Renal pelvis (tissue), 12 donors: Measurements from ENCODE around the gene DHDH. TPM values are rescaled to one million over a fixed set of nuclear protein-coding genes. Genes with fewer than 3 reads are reported as not detected.
"Not testable (repeated sequence)": the region's sequence is repeated elsewhere in the genome, so short reads cannot be mapped to it uniquely, and the experiment has no call there.

ENCODE experiments used
- DNase-seq: peaks from one replicate; pipeline ENCODE4 v3.0.0-alpha.2; 2013
- long read RNA-seq, 16 experiments: transcript quantifications; one replicate each; lab custom pipeline, GENCODE V29; 2026
- polyA plus RNA-seq, 3 donors: library from polyadenylated mRNA; unstranded; fragments of 120-200 nt; gene quantifications; one replicate each; pipeline ENCODE4 v1.2.1, GENCODE V29; 2013; ENCODE audit not compliant: insufficient read length in 3 of 3

Gene DHDH
- polyA plus RNA-seq, result 10 to 100 TPM in 1 of 3 donors, 1 to 10 TPM in 2; 8.5 to 11.6 (median 9.7) TPM
- long read RNA-seq, donor 1, transcript DHDH-201 (7 exons, 1,081 nt), result major isoform, 9 of 9 reads
- long read RNA-seq, donor 1, partial matches to known transcripts, result 0 of 9 reads
- long read RNA-seq, donor 1, other reads (novel, unspliced or antisense), result 0 of 9 reads
- long read RNA-seq, donor 2, transcript DHDH-201 (7 exons, 1,081 nt), result major isoform, 15 of 15 reads
- long read RNA-seq, donor 2, partial matches to known transcripts, result 0 of 15 reads
- long read RNA-seq, donor 2, other reads (novel, unspliced or antisense), result 0 of 15 reads
- long read RNA-seq, donor 3, partial matches to known transcripts, result 0 of 3 reads
- long read RNA-seq, donor 3, other reads (novel, unspliced or antisense), result 0 of 3 reads
- long read RNA-seq, donor 4, transcript DHDH-202 (5 exons, 715 nt), result major isoform, 9 of 9 reads
- long read RNA-seq, donor 4, partial matches to known transcripts, result 0 of 9 reads
- long read RNA-seq, donor 4, other reads (novel, unspliced or antisense), result 0 of 9 reads
- long read RNA-seq, donor 5, transcript DHDH-201 (7 exons, 1,081 nt), result major isoform, 5 of 5 reads
- long read RNA-seq, donor 5, partial matches to known transcripts, result 0 of 5 reads
- long read RNA-seq, donor 5, other reads (novel, unspliced or antisense), result 0 of 5 reads
- long read RNA-seq, donor 6, transcript DHDH-201 (7 exons, 1,081 nt), result major isoform, 7 of 7 reads
- long read RNA-seq, donor 6, partial matches to known transcripts, result 0 of 7 reads
- long read RNA-seq, donor 6, other reads (novel, unspliced or antisense), result 0 of 7 reads
- long read RNA-seq, donor 7, transcript DHDH-201 (7 exons, 1,081 nt), result major isoform, 7 of 7 reads
- long read RNA-seq, donor 7, partial matches to known transcripts, result 0 of 7 reads
- long read RNA-seq, donor 7, other reads (novel, unspliced or antisense), result 0 of 7 reads
- long read RNA-seq, donor 8, result 0 reads
- long read RNA-seq, donor 9, transcript DHDH-201 (7 exons, 1,081 nt), result major isoform, 11 of 13 reads
- long read RNA-seq, donor 9, partial matches to known transcripts, result 0 of 13 reads
- long read RNA-seq, donor 9, other reads (novel, unspliced or antisense), result 0 of 13 reads
- long read RNA-seq, donor 10, partial matches to known transcripts, result 0 of 3 reads
- long read RNA-seq, donor 10, other reads (novel, unspliced or antisense), result 0 of 3 reads
- long read RNA-seq, donor 11, partial matches to known transcripts, result 0 of 2 reads
- long read RNA-seq, donor 11, other reads (novel, unspliced or antisense), result 0 of 2 reads
- long read RNA-seq, donor 12, transcript DHDH-202 (5 exons, 715 nt), result major isoform, 5 of 5 reads
- long read RNA-seq, donor 12, partial matches to known transcripts, result 0 of 5 reads
- long read RNA-seq, donor 12, other reads (novel, unspliced or antisense), result 0 of 5 reads
- long read RNA-seq, donor 13, partial matches to known transcripts, result 0 of 1 reads
- long read RNA-seq, donor 13, other reads (novel, unspliced or antisense), result 0 of 1 reads
- long read RNA-seq, donor 14, result 0 reads
- long read RNA-seq, donor 15, transcript DHDH-201 (7 exons, 1,081 nt), result major isoform, 5 of 5 reads
- long read RNA-seq, donor 15, partial matches to known transcripts, result 0 of 5 reads
- long read RNA-seq, donor 15, other reads (novel, unspliced or antisense), result 0 of 5 reads
- long read RNA-seq, donor 16, transcript DHDH-201 (7 exons, 1,081 nt), result major isoform, 9 of 9 reads
- long read RNA-seq, donor 16, partial matches to known transcripts, result 0 of 9 reads
- long read RNA-seq, donor 16, other reads (novel, unspliced or antisense), result 0 of 9 reads

DNA sequence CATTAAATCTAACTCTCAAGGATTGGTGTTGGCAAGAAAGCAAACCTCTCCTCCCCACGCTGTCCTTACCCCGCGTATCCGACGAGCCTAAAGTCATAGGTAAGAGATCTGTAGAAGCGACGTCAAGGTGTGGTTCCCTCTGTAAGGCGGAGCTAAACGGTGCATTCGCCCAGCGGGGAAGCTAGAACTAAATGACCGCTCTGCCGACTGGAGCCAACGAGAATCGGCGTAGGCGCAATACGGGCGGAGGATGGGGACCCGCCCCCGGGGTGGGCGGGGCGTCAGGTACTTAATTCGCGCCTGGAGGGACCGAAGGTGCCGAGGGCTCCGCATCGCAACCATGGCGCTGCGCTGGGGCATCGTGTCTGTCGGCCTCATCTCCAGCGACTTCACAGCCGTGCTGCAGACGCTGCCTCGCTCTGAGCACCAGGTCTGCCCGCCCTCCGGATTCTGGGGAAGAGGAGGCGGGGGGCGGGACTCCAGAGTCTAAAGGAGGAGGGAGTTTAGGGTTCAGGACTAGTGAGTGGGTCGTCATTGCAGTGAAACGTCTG lies at the start of gene DHDH:
Gene DHDH, plus strand, starts transcription at position 318 of the 551 bp plus-strand sequence. Its CDS starts 23 bp downstream, at position 341.
- DNase-seq, result peak; percentile 81

DNA sequence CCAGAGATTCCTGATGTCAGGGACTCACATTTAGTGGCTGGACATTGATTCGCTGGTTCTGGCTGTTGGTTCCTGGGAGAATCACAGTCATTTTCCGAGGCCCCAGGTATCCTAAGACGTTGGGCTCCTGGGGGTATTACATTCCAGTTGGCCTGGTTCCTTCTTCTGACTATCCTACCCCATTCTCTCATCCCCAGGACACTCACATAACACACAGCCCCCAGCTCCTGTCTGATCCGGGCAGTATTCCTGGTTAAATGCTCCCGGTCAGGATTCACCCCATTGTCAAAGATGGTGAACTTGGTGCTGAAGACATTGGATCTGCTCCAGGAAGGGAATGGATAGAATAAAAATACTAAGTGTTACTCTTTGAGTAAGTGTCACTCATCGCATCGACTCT lies 49.8 kb upstream of the DHDH start:
- no peak for DNase-seq

DNA sequence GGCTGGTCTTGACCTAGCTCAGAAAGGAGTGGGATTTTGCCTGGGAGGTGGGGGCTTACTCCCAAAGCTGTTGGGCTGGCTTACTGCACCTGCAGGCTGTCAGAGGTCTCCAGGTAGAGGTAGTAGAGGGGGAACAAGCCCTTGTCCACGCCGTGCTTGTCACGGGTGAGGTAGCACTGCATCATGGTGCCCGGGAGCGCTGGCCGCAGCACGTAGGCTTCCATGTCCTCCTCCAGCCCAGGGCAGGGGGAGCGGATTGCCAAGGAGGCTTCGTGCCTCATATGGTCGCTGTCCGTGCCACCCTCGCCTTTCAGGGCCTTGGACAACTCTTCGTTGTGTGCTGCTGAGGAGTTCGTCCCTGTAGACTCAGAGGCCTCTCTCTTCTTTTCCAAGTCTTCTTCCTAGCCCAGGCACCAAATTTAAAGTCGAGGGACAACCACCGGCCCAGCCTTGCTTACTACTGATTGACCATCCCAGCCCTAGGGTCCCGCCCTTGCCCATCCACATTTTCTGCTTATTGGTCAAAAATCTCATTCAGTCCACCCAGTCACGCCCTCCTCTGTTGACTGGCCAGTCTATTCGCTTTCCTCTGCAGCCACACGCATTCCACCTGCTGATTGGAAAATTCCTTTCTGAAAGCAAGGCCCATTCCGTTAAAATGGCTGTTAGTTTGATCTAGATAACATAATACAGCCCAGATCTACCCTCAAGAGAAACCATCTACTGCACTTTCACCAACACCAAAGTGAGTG lies 45.5 kb upstream of the DHDH start:
- no peak for DNase-seq

DNA sequence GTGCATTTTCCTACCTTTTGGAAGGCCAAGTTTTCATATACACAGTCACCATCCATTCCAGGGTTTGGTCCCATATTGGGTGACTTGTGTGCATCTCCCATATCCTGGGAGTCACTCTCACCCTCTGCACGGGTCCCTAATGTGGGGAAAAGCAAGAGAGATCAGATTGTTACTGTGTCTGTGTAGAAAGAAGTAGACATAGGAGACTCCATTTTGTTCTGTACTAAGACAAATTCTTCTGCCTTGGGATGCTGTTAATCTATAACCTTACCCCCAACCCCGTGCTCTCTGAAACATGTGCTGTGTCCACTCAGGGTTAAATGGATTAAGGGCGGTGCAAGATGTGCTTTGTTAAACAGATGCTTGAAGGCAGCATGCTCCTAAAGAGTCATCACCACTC lies 44.0 kb upstream of the DHDH start:
- not testable (repeated sequence) for DNase-seq

DNA sequence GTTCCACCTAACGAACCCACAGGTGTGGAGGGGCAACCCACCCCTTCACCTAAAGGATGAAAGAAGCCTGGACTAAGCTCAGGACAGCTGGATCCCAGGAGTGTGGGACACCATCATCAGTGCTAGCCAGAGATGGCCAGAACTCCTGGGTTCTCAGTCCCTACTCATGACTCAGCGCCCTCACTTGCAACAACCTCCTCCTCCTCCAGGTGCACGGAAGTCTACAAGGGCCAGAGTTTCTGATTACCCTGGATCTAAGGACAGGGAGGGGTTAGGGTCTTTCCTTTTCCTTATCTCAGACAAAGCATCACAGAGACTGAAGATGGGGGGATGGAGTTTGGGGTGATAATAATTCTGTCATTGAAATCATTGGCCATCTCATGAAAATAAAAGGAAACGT lies 42.9 kb upstream of the DHDH start:
- no peak for DNase-seq

DNA sequence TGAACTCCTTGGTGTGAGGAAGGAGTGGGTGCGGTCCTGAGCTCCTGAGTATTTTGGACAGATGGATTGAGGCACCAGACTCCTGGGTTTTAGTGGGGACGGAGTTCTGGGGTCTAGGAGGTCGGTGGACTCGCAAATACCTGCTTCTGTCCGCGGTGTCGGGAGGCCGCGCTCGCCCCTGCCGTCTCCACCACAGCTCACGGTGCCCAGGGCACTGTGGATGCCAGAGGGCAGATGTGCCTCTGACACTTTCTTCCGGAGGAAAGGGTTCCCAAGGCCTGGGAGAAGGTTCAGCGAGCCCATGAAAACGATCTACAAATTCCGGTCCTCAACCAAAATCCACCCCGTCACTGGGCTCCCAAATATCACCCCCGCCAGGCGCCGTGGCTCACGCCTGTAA lies 38.3 kb upstream of the DHDH start:
- no peak for DNase-seq

DNA sequence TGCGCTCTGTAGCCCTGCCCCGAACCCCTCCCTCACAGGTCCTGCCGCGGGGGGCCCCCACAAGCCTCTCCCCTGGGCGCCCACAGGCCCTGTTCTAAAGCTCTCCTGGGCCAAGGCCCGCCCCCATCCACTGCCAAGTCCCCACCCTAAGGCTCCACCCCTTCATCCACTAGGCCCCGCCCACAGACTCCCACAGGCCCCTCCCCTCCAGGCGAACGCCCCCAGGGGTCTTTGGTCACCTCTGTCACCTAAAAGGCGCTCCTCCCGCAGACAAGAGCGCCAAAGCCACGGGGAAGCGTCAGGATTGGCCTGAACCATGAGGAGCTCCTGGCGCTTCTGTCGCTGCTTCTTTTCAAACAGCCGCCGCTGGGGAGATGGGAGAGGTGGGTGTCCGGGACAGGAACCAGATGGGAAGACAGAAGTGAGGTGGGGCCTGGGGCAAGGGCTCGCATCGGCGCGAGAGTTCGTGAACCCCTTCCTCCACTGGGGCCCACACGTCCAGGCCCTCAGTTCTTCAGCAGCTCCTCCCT lies 37.2 kb upstream of the DHDH start:
- no peak for DNase-seq

DNA sequence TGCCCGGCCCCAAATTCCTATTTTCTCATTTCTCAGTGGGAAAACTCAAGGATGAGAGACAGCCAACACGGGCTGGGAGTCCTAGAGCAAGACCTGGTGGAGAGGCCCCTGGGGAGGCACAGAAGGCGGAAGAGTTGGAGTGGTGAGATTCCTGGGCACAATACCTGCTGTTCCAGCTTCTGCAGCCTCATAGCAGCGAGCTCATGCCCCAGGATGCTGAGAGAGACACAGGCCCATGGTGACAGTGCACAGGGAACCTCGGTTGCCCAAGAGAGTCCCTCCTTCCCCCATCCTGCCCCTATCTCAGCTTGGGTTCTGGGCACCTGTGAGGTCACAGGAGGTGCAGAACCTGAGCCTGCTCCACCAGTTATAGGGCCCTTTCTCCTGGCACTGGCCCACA lies 36.3 kb upstream of the DHDH start:
- no peak for DNase-seq

DNA sequence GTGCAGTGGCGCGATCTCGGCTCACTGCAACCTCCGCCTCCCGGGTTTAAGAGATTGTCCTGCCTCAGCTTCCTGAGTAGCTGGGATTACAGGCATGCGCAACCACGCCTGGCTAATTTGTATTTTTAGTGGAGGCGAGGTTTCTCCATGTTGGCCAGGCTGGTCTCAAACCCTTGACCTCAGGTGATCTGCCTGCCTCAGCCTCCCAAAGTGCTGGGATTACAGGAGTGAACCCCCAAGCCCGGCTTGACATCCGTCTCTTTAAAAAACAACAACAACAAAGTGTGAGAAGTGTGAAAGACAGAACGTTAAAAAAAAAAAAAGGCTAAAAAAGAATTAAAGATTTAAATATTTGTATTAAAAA lies 34.1 kb upstream of the DHDH start:
- not testable (repeated sequence) for DNase-seq

DNA sequence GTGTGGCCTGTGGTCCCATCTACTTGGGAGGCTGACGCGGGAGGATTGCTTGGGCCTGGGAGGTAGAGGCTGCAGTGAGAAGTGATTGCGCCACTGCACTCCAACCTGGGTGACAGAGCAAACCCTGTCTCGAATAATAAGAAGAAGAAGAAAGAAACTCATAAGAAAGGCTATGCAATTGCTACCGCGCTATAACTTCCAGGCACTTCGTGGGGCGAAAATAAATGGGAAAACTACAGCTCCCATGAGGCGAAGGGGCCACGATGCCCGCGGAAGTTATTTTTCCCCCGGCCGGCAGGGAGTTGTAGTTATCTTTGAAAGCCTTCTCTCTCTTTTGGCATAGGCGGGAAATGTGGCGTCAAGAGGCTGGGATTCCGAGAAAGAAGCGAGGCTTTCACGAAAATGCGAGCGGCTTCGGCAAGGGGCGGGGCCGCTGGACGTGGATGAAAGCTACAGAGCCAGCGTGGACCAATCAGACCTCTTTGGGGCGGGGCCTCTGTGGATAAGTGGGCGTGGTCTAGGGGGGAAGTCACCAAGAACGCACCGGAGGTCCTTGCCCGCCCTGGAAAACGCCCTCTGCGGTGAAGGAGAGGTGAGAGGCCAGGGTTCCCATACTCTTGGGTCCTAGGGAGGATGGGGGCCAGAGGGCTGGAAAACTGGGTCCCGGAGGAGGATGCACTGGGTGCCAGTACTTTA lies 33.6 kb upstream of the DHDH start, which contains the start of gene NUCB1:
Gene NUCB1, plus strand, starts transcription at position 532 of the 696 bp plus-strand sequence. CDS start 485 bp downstream, outside the sequence.
- DNase-seq, result peak; percentile 99

DNA sequence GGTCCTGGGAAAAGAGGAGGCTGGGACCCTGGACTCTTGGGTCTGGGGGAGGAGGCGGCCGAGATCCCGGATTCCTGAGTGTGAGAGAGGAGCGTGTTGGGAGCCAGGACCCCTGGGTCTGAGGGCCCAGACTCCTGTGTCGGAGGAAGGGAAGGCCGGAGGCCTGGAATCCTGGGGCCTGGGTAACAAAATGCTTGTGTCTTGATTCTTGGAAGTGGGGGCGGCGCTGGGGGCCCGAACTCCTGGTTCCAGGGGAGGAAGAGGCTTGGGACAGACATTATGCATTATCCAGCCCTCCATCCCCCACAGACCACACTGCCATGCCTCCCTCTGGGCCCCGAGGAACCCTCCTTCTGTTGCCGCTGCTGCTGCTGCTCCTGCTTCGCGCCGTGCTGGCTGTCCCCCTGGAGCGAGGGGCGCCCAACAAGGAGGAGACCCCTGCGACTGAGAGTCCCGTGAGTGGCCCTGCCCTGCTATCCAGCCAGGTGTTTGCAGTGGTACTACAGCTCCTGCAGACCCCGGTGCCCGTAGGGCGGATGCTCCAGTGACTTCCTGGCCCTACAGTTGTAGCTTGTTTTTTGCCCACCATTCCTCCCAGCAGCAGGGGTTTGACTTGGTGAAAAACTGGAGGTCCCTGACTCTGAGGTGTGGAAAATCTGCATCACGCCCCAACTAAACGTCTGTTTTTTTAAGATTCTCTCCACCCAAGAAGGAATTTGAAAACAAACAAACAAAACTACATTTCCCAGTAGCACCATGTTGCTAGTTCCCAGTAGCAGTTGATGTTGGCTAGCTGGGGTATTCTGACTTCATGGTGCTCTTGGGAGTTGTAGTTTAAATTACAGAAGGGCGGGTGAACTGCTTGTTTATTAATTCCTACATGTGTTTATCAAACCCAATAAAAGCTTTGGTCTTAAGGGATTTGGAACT lies 32.8 kb upstream of the DHDH start:
- DNase-seq, result no peak

DNA sequence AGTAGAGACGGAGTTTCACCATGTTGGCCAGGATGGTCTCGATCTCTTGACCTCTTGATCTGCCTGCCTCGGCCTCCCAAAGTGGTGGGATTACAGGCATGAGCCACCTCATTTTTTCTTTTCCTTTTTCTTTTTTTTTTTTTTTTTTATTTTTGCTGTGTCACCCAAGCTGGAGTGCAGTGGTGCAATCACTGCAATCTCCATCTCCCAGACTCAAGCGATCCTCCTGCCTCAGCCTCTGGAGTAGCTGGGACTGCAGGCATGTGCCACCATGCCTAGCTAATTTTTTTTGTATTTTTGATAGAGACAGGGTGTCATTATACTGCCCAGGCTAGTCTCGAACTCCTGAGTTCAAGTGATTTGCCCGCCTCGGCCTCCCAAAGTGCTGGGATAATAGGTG lies 31.2 kb upstream of the DHDH start:
- not testable (repeated sequence) for DNase-seq

DNA sequence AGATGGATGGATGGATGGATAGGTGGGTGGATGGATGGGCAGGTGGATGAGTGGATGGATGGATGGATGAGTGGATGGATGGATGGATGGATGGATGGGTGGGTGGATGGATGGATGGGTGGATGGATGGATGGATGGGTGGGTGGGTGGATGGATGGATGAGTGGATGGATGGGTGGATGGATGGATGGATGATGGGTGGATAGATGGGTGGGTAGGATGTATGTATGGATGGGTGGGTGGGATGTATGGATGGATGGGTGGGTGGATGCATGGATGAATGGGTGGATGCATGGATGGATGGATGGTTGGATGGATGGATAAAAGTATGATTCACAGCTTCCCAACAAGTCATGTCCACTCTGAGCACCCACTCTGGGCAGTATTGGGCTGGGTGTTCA lies 29.7 kb upstream of the DHDH start:
- DNase-seq, result not testable (repeated sequence)

DNA sequence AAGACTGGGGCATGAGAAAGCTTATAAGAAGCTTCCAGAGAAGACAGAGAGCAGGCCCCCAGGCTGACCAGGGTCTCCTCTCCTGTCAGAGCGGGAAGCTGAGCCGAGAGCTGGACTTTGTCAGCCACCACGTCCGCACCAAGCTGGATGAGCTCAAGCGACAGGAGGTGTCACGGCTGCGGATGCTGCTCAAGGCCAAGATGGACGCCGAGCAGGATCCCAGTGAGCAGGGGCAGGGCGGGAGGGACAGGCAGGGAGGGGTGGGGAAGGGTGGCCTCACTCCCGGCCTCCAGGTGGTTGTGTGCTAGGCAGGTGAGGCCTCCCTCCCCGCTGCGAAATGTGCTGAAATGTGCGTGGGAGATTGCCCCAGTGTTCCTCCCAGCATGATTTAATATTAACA lies 27.8 kb upstream of the DHDH start:
- no peak for DNase-seq

DNA sequence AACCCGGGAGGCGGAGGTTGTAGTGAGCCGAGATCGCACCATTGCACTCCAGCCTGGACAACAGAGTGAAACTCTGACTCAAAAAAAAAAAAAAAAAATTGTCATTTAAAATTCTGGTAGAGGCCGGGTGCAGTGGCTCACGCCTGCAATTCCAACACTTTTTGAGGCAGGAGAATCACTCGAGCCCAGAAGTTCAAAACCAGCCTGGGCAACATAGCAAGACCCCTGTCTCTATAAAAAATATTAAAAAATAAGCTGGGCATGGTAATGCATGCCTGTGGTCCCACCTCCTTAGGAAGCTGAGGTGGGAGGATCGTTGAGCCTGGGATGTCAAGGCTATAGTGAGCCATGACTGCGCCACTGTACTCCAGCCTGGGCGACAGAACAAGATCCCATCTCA lies 27.2 kb upstream of the DHDH start:
- no peak for DNase-seq

DNA sequence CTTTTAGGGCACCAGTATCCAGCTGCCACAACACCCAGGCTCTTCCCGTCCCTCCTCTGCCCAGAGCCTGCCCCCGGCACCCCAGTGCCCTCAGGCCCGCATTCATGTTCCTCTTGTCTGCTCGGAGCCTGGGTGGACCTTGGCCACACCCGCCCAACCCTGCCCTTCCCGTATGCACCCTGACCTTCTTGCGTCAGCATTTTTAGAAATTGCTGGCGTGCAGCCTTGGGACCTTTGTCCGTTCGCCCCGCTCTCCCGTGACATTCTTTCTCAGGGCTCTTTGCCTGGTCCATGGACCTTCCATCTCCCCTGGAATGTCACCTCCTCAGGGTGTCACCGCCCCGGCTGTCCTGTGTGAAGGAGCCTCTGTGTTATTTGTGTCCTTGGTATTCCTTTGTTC lies 25.8 kb upstream of the DHDH start:
- no peak for DNase-seq

DNA sequence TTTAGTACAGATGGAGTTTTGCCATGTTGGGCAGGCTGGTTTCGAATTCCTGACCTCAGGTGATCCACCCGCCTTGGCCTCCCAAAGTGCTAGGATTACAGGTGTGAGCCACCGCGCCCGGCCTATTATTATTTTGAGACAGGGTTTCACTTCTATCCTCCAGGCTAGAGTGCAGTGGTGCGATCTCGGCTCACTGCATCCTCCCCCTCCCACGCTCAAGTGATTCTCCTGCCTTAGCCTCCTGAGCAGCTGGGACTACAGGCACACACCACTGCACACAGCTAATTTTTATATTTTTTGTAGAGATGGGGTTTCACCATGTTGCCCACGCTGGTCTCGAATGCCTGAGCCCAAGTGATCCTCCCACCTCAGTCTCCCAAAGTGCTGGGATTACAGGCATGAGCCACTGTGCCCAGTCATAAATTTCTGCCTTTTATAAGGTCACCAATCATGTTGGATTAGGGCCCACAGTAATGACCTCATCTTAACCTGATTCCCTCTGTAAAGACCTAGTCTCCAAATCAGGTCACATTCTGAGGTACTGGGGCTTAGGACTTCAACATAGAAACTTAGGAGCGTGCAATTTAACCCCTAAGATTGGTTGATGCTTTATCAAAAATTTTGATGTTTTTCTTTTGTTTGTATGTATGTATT lies 23.9 kb upstream of the DHDH start:
- not testable (repeated sequence) for DNase-seq
